ENCODE results near the gene ZNRF2.

The ZNRF2 gene

DNA sequence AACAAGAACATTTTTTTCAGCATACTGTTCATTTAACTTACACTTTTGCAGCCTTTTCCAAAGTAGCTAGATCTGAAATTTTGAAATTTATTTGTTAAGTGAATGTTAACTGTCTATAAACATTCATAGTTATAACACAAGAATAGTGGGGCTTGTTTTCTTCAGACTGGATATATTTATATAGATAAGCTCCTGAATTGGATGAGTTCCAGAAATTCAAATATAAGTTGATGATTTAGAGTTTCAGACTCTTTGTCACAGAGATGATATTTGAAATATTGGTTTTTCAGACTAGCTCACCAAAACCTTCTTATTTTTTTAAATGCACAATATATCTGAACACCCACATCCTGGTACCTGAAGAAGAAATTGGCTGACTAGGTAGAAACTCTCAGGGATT, 44.0 kb downstream of the ZNRF2 start:
- no peak for DNase-seq (ENCODE audit: extremely low read depth, low read depth)
- TF ChIP-seq CTCF (IDR thresholded peaks at IDR 0.05; ENCODE audit: low read depth, low read length), result no peak

GRCh38 chr7:30329716-30330115, 45.3 kb downstream of the ZNRF2 start:
- DNase-seq (ENCODE audit: extremely low read depth, low read depth), result no peak
- TF ChIP-seq CTCF (IDR thresholded peaks at IDR 0.05; ENCODE audit: low read depth, low read length), result no peak

DNA sequence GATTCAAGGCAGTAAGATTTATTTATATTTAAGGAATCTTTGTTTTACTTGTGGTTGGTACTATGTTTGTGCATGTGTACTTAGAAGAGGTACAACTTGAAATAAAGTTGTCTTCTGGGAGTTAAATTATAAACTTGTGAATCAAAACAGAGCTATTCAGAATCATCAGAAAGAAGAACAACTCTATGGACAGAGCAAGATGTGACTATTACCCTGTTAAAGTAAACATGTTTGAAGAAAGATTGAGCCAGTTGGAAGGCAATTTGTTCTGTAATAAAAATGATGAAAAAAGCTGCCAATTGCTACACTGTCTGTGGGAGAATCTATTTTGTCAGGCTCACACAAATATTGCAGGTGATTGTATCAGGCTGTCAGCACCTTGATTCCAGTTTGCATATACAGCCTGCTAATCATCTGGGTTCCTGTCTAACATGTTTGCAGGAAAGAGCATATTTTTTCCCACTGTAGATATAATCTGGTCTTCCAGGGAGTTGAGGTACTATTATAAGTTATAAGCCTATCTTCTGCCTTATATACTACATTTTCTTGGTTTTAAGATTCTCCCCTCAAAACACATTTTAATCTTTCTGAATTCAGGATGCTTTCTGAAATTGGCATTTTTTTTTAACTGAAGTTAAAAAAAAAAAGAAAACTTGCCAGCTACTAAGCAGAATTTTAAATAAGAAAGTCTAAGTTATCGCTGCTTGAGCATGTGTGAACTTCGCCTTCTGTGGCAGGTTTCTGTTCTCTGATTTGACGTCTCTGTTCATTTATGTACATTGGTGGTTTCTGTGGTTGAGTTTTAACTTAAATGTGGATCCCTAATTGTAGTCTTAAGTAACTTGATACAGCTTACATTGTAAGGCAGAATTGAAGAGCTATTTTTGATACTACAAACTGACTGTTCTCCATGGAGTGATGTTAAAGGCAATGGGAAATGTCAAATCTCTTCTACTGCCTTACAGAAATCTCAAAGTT, 46.0 kb downstream of the ZNRF2 start:
- no peak for TF ChIP-seq CTCF (IDR thresholded peaks at IDR 0.05; ENCODE audit: low read depth, low read length)
- DNase-seq (ENCODE audit: extremely low read depth, low read depth), result no peak

GRCh38 chr7:30331338-30331737, 46.9 kb downstream of the ZNRF2 start:
- DNase-seq (ENCODE audit: extremely low read depth, low read depth), result no peak
- TF ChIP-seq CTCF (IDR thresholded peaks at IDR 0.05; ENCODE audit: low read depth, low read length), result no peak

GRCh38 chr7:30332549-30332948, 48.2 kb downstream of the ZNRF2 start:
- no peak for DNase-seq (ENCODE audit: extremely low read depth, low read depth)
- no peak for TF ChIP-seq CTCF (IDR thresholded peaks at IDR 0.05; ENCODE audit: low read depth, low read length)

DNA sequence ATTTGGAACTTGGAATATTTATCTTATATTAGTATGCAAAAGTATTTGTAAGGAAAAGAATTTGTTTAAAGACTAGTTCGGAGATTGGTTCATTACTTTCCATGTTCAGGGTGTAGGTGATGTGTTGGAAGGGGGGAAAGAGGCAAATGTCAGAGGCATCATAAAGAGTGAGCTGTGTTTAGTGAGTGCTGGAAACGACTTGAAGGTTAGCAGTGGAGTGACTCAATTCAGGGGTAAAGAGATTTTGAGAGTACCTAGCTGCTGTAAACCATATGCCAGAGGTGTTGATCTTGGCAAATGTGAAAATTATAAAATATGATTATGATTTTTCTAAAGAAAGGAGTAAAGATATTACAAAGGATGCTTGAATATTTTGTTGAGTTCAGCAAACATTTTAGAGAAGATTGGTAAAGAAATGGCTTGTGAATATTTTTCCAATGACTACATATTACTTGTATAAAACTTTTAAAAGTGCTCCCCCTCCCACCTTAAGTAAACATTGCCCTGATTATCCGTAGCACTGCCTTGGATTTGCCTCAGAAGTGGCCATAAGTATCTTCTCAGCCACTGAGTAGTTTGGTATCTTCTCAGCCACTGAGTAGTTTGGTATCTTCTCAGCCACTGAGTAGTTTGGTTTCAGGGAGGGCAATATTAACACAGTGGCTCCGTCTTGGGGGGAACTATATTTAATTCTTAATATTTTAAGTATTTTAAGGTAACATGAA, 51.5 kb downstream of the ZNRF2 start:
- no peak for TF ChIP-seq CTCF (IDR thresholded peaks at IDR 0.05; ENCODE audit: low read depth, low read length)
- DNase-seq (ENCODE audit: extremely low read depth, low read depth), result no peak

DNA sequence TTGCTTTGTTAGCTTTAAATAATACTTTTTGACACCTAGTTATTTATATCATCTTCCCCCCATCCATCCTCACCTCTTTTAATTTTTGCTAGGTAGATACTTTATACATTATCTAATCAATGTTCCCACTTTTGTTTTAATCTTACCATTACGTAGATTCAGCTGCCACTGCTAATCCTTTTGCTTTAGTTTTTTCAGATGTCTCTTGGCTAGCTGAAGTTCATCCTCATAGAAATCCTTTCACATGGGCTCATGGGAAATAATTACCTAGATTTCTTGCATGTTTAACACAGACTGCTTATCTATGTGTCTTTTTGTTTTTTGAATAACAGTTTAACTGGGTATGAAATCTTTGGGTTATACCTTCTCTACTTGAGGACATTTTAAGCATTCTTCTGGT, 60.1 kb downstream of the ZNRF2 start:
- DNase-seq (ENCODE audit: extremely low read depth, low read depth), result no peak
- no peak for TF ChIP-seq CTCF (IDR thresholded peaks at IDR 0.05; ENCODE audit: low read depth, low read length)

Measured in AG09319 (cell line).